Fibroblast of villous mesenchyme (primary cell): Measurements from ENCODE around the gene PDZD2. TPM values are rescaled to one million over a fixed set of nuclear protein-coding genes. Genes with fewer than 3 reads are reported as not detected.

ENCODE experiments used
- DNase-seq: peaks from one replicate; pipeline ENCODE4 v3.0.0-alpha.2; 2010; ENCODE audit warnings: low read depth
- H3K4me3 ChIP-seq: 2 replicates; pipeline ENCODE4 v1.5.1; 2011; ENCODE audit warnings: low read depth, mild to moderate bottlenecking, low read length
- total RNA-seq: library from RNA; depleted of rRNA; stranded (reverse); fragments of >200 nt; gene quantifications from 2 replicates; pipeline ENCODE4 v1.2.3, GENCODE V29; 2012
- TF ChIP-seq, protein P1 (sequence below): IDR thresholded peaks from 2 replicates; pipeline ENCODE4 v1.5.1; 2012; ENCODE audit warnings: low read depth, mild to moderate bottlenecking, low read length; ENCODE audit not compliant: insufficient read depth

PDZD2 gene
- total RNA-seq, 1 donor, result 2.6 TPM

- TF ChIP-seq, protein P1, sequence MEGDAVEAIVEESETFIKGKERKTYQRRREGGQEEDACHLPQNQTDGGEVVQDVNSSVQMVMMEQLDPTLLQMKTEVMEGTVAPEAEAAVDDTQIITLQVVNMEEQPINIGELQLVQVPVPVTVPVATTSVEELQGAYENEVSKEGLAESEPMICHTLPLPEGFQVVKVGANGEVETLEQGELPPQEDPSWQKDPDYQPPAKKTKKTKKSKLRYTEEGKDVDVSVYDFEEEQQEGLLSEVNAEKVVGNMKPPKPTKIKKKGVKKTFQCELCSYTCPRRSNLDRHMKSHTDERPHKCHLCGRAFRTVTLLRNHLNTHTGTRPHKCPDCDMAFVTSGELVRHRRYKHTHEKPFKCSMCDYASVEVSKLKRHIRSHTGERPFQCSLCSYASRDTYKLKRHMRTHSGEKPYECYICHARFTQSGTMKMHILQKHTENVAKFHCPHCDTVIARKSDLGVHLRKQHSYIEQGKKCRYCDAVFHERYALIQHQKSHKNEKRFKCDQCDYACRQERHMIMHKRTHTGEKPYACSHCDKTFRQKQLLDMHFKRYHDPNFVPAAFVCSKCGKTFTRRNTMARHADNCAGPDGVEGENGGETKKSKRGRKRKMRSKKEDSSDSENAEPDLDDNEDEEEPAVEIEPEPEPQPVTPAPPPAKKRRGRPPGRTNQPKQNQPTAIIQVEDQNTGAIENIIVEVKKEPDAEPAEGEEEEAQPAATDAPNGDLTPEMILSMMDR, result no peak
- no peak overlapping the region for H3K4me3 ChIP-seq
- DNase-seq, result no peak
Measured at GRCh38 chr5:31846934-31847333, 208.0 kb downstream of the PDZD2 start.

GRCh38 chr5:31847354-31847753 lies 208.4 kb downstream of the PDZD2 start:
- DNase-seq, result no peak
- no peak overlapping the region for H3K4me3 ChIP-seq
- TF ChIP-seq, protein P1, result no peak

DNA sequence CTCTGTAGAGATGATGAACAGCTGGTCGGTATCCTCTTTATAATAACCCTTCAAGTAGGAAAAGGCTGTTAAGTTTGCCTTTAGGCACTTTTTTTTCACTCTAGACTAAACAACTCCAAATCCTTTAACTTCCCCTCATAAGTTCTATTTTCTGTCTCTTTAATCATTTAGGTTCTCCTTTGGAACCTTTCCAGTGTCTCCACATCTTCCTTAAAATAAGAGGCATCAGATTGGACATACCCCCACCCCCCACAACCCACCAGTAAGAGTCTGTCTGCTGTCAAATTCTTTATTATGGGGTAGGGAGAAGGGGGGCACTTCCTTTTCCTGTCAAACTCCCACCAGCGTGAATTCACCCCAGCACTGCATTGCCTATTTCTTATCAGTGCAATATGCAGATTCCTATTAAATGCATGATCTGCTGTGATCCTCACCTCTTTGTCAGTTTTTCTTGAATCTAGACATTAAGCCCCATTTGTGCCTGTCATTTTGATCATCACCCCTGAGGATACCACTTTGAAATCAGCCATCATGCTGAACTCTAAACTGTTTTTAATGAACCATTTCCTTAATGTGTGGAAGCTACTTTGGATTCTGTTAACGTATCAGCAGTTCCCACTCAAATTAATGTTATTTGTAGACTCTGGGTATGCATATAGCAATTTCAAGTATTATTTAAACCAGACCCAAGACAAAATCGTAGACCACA lies 212.2 kb downstream of the PDZD2 start:
- no peak overlapping the region for H3K4me3 ChIP-seq
- peak; percentile 20 for DNase-seq
- TF ChIP-seq, protein P1, result no peak

- TF ChIP-seq, protein P1, result no peak
- H3K4me3 ChIP-seq, result no peak overlapping the region
- no peak for DNase-seq
Measured at GRCh38 chr5:31853398-31854135, 214.6 kb downstream of the PDZD2 start.

GRCh38 chr5:31854181-31855133 lies 215.5 kb downstream of the PDZD2 start:
- TF ChIP-seq, protein P1, result no peak
- H3K4me3 ChIP-seq, result peak overlapping the region; percentile 67
- peak; percentile 64 for DNase-seq
